HG03095 (cell line): ENCODE data around the gene SPOCK1.
"Not testable (repeated sequence)": the region's sequence is repeated elsewhere in the genome, so short reads cannot be mapped to it uniquely, and the experiment has no call there.

Experiments
- ATAC-seq: cut with Tn5 transposase; IDR thresholded peaks from one replicate; pipeline ENCODE4 v1.9.1; 2021; ENCODE audit warnings: moderate library complexity; ENCODE audit not compliant: unreplicated experiment

Gene SPOCK1

GRCh38 chr5:137498736-137499505 is at the start of gene SPOCK1:
SPOCK1 (minus strand) TSS chr5:137499326.
- peak; percentile 94 for ATAC-seq

DNA sequence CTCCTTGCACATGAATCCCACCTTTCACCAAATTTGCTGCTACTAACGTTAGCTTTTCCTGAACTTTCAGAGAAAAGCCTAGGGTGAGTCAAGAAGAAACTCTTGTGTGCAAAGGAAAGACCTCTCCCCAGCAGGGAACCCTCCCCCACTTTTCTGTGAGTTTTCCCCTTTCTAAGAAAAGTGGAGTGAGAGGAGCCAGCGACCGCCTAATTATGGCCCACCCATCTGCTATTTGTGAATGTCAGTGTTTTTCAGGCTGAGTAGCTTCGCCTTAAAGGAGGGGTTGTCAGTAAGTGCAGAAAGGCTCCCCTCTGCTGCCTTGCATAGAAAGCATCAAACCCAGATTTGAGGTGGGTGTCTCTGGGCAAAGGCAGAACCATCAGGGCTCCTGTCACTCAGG is 46.8 kb upstream of the SPOCK1 start:
- no peak for ATAC-seq

- ATAC-seq: not testable (repeated sequence)
Measured at GRCh38 chr5:137535449-137535848, 36.3 kb upstream of the SPOCK1 start.

GRCh38 chr5:137533963-137534362 is 34.8 kb upstream of the SPOCK1 start:
- ATAC-seq: no peak

DNA sequence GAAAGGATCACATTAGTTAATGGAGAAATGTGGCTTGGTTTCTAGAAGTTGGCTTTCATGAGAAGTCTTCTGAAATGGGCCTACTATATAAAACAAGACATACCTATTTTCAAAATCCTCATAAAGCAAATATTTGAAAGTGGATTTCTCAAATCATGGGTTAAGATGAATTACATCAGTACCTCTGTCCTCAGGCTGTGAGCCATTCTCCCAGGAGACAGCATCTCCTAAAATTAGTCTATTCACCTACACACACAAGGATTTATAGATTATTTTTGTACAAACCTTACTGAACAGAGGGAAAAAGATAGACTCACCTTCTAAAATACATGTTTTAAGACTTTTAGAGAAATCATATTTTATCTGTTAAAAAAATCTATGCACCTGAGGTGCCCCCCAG is 32.1 kb upstream of the SPOCK1 start:
- ATAC-seq: no peak

DNA sequence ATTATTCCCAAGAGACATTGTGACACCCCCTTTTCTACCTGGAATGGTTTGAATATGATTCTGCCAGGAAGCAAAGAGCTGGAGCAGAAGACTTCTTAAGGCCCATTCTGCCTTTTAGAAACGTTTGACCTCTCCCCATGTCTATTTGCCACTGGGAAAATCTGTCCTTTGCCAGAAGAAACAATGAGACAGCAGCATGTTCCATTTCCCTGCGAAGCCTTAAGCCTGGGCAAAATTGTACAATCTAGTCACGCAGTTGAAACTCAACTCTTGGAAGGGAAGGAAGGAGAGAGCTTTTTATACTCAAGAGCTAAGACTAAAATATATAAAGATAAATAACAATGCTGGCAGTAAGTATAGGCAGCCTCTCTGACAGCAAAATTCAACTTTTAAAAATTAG is 22.1 kb upstream of the SPOCK1 start:
- ATAC-seq: no peak

DNA sequence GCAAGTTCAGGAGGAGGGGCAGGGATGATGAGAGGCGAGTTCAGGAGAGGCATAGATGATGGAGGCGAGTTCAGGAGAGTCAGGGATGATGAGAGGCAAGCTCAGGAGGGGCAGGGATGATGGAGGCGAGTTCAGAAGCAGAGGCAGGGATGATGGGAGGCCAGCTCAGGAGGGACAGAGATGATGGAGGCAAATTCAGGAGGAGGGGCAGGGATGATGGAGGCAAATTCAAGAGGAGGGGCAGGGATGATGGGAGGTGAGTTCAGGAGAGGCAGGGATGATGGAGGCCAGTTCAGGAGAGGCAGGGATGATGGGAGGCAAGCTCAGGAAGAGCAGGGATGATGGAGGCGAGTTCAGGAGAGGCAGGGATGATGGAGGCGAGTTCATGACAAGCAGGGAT is 17.8 kb upstream of the SPOCK1 start:
- no peak for ATAC-seq

- ATAC-seq: no peak
Measured at GRCh38 chr5:137516251-137516797, 17.2 kb upstream of the SPOCK1 start.

DNA sequence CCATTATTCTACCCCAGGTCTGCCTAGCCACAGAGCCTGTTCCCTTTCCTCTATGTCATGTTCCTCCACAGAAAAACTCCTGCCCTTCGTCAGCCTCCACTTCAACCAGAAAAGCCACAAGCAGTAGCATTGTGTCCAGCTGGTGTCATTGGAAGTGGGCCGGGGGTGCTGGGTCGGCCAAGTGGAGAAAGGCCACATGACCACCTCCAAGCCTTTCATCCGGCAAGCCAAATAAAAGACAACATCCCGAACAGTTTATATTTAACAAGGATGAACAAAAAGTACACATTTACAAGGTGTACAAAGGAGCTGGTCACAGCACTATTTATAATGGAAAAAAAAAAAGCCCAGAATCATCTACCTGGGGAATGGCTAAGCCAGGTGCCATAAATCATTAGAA is 16.1 kb upstream of the SPOCK1 start:
- no peak for ATAC-seq

- ATAC-seq: no peak
Measured at GRCh38 chr5:137510671-137511070, 11.5 kb upstream of the SPOCK1 start.

DNA sequence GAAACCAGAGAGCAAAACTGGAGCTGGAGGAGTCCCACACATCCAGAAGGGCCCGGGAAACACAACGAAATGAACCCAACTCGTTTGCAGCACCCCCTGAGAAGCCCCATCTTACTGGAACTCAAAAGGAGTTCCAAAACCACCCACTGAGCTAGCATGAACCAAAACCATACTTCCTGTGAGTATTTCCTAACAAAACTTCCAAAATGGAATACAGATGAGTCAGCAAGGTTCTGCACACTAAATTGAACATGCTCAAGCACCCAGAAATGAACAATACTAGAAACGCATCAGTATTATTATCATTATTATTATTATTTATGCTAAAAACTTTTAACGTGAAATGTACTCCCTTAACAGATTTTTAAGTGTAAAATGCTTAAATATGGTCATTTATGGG is 8.0 kb upstream of the SPOCK1 start:
- ATAC-seq: no peak

GRCh38 chr5:137506296-137506695 is 7.2 kb upstream of the SPOCK1 start:
- no peak for ATAC-seq

DNA sequence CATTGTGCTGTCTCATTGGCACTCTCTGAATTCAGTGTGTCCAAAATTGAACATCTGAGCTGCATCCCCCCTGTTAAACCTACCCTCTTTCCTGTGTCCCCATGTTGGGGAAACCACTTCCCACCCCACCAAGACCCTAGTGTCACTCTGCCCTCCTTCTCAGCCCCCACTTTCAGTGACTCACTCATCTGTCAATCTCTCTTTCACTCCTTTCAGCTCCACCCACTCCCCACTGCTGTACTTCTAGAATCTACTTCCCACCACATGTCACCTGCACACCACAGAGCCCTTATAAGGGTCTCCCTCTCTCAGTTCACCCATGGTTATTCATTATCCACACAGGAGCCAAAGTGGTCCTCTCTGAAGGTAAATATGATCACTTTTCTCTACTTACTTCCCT is 5.8 kb upstream of the SPOCK1 start:
- no peak for ATAC-seq

- no peak for ATAC-seq
Measured at GRCh38 chr5:137503456-137503855, 4.3 kb upstream of the SPOCK1 start.

- no peak for ATAC-seq
Measured at GRCh38 chr5:137502632-137503031, 3.5 kb upstream of the SPOCK1 start.

DNA sequence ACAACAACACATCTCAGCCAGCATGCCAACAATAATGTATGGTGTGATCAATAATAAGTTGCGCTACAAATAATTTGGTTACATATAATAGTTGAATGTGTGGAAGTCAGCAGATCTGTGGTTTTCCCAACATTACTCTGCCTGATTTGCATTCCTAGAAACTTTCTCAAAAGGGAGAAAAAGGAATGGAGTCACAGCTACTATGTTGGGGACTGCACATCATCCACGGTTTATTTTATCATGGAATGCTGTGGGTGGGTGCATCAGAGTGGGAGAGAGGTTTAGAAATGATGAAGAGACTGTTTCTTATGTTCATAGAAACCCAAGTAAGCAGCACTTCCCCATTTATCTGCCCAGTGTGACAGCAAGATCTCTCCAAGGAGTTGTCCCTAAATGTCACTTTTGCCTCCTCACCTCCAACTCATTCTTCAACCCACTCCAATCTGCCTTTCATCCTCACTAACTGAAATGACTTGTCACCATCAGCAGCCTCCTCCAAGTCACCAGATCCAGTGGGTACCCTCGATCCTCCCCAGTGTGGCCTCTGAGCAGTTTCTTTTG is 2.8 kb upstream of the SPOCK1 start:
- ATAC-seq: no peak

GRCh38 chr5:137501226-137501625 is 2.1 kb upstream of the SPOCK1 start:
- no peak for ATAC-seq

DNA sequence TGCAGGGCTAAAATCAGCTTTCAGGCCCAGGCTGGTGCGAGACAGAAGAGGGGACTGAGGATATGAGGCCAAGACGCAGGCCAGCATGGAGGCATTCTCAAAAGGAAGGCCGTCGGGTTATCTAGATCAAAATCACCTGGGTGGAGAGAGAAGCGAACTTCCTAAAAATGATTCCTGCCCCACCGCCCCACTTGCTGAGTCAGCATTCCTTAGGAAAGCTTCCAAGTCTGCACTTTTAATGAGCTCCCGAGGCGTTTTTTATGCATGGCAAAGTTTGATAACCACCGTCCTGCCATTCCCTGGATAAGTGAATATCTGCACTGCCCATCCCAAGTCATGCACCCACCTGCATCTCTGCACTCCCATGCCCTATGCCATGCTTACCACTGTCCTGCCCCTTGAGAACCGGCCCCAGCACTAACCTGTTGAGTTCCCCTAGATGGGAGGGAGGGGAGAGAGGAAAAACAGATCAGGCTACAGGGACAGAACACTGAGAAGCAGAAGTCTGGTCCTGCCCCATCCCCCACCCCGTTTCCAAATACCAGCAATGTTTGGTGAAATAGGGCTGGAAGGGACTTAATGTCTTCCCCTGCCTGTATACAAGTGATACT is 1.6 kb upstream of the SPOCK1 start:
- ATAC-seq: no peak

DNA sequence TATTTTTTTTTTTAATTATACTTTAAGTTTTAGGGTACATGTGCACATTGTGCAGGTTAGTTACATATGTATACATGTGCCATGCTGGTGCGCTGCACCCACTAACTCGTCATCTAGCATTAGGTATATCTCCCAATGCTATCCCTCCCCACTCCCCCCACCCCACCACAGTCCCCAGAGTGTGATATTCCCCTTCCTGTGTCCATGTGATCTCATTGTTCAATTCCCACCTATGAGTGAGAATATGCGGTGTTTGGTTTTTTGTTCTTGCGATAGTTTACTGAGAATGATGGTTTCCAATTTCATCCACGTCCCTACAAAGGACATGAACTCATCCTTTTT is 351 bp upstream of the SPOCK1 start:
- ATAC-seq: not testable (repeated sequence)

DNA sequence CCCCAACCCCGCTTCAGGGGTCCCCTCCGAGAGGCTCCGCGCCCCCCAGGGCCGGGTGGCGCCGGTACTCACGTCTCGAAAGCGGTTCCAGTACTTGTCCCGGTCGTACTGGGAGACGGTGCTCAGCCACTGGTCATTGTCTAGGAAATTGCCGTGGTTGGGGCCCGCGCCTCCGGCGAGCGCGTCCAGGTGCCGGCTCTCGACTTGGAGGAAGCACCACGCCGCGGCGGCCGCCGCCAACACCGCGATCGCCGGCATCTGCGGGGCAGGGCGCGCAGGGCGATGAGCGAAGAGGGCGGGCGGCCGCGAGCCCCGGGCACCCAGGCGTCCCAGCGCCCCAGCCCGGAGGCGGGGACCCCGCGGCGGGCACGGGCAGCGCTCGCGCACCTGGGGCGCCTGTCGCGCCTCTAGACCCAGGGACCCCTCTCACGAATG is 808 bp downstream of the SPOCK1 start:
- ATAC-seq: no peak

- no peak for ATAC-seq
Measured at GRCh38 chr5:137497396-137498290, 1.5 kb downstream of the SPOCK1 start.
